Fibroblast of skin of abdomen (primary cell): ENCODE measurements around the gene CCDC187.

Source experiments
- DNase-seq: peaks from one replicate; pipeline ENCODE4 v3.0.0-alpha.2; 2013

Gene CCDC187

DNA sequence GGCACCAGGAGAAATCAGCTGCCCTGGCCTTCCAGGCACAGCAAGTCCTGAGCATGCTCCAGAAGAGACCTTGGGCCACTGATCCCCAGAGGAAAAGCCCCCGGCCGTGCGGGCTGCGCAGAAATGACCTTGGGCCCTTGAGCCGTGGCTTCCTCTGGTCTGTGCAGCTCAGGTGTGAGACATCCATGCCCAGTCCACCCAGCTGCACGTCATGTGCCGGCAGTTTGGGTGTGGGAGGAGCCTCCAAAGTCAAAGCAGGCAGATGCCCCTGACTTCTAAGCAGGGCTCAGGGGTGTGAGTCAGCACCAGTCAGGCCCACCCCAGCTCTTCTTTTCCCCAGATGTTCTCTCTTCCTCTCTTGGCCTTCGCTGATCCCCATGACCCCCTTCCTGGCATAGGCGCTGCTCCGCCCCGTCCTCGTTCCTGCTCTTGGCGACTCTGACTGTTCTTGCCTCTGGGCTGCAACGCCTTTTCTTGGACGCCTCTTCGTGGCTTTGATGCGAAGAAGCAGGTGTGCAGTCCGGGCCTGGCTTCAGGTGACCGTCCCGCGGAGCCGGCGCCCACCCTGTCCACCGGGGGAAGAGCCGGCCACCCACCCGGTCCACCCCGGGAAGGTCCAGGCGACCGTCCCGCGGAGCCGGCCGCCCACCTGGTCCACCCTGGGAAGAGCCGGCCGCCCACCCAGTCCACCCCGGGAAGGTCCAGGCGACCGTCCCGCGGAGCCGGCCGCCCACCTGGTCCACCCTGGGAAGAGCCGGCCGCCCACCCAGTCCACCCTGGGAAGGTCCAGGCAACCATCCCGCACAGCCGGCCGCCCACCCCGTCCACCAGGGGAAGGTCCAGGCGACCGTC lies 52.4 kb downstream of the CCDC187 start:
- DNase-seq: no peak

DNA sequence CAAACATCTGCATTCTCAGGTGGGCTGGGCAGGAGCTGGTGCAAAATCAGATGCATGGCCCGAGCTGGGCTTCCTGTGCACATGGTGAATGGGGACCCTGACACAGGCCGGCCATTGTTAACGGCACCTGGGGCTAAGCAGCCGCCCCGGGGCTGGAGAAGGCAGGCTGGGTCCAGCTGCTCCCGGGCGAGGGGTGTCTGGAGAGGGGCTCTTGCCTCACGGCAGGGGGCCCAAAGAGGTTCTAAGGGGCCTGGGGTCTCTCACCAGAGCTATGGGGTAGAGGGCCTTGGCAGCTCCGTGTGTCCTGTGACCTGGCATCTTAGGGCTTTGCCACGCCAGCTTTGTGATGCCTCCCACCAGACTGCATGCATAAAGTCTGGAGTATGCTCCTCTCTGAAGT lies 53.2 kb downstream of the CCDC187 start:
- no peak for DNase-seq

DNA sequence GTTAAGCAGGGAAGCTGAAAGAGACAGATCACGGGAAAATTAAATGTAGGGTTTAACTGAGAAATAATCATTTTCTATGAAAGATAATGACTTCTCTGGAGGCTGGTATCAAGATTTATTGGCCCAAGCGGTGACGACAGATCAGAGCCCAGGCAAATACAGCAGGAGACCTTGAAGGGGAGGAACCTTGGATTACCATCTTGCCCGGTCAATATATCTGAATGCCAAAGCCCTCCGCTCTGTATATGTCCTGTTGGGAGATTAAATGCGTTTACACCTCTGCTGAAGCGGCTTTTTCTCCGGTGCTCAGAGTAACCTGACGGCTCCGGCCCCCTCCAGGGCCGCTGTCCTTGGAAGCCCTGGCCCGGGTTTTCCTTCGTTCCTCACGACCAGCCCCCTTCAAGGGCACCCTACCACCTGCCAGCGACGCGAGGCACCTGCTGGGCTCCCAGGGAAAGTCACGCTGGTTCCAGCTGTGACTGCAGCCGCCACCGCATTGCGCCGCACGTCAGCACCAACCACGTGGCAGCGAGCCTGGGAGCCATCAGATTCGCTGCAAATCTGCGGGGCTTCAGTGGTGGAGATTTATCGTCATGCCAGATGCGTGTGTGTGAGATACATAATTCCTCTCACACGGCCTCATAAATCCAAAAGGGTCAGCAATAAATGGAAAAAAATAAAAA lies 53.9 kb downstream of the CCDC187 start:
- DNase-seq: no peak

DNA sequence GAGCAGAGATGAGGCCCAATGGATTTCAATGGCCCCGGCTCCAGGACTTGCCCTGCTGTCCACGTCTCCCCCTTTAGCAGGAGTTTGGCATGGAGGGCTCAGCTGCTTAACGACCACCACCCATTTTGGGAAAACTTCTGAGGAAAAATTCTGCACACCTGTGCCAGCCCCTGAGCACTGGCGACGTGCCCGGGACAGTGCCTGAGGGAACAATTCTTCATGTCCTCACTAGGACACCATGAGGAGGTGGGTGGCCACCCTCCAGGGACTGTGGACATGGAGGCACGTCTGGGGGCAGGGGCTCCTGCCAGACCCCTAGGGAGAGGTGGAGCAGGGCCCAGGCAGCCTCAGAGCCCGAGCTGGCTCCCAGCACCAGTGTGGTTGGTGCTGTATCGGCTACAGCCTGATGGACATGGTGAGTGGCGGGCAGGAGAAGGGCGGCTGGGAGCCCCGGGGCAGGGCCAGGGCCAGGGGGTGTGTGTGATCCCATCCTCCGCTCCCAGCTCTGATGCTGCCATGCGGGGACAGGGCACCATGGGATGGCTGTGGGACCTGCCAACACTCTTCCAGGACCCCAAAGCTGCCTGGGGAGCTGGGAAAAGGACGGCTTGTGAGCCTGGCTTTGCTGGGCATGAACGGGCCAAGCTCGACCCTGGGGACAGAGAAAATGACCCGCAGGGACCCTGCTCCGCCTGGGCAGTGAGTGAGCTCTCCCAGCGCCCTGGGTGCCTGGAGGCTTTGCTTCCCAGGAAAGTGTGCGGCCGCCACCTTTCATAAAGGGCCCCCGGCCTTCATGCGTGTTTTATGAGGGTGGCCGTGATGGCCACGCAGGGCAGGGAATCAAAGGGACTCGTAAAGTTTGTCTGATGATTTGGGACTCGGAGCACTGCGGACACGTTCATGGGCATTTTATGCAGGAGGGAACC lies 54.7 kb downstream of the CCDC187 start:
- no peak for DNase-seq

DNA sequence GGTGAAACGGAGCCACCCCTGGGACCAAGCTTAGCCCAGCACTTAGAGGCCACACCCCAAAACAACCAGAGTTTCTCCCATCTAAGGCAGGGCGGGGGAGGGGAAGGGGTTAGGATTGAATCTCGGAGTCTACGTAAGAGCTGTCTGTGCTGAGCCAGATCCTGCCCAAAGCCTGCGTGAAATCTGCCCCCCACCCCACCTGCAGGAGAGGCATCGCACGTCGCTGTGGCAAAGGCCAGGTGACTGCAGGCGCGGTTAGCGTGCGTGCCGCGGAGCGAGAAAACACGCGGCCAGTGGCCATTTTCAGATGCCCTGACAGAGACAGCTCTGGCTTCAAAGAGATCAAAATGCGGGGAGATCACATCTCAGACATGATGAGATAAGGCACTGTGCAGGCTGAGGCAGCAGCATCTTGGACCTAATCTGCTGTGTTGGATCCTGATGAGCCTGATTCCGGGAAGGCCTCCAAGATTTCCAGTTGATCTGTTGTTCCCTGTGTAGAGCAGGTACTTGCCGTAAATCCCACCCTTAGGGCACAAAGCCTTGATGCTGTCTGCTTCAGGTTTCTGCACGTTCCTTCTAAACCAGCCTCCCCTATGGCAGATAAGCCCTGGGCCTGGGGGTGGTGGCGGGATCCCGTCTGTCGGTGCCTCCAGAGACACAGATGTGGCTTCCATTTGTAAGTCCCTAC lies 55.8 kb downstream of the CCDC187 start:
- DNase-seq: no peak

DNA sequence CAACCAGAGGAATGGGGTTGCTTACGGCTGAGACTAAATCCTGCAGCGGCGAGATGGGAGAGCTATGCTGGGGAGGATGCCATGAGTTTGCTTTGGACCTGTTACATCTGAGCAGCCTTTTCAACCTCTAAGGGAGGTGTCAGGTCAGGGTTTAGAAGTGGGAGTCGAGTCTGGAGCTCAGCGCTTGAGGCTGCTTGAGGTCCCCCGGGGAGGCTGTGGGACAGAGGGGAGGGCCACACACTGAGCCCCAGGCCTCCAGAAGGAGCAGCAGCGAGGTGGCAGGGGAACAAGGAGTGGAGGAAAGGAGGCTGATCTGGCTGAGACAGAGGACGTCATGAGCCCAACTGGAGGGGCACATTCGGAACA lies 56.4 kb downstream of the CCDC187 start:
- no peak for DNase-seq

DNA sequence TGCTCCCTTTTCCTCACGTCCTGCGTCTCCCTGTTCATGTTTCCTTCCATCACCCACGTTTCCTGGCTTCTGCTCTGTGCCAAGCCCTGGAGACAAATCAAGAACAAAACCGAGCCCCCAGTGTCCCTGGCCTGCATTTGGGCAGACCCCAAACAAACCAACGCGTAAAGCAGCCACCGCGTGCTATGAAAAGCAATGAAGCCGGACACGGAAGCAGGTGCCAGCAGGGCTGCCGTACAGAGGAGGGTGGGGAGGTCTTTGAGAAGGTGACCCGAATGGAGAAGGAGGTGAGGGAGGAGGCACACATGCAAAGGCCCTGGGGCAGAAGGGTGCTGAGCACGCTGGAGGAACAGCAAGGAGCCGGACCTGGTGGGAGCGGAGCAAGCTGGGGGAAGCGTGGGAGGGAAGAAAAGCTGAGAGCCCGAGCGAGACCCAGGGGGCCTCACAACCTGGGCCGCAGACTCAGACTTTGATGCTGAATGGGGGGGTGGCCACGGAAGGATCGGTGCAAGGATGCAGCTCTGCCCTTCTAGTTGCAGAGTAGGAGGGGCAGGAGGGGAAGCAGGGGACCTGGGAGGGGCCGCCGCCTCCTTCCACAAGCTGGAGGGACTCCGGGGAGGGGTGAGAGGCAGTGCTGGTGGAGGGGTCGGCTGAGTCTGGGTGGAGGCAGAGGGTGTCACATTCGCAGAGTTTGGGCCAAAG lies 56.9 kb downstream of the CCDC187 start:
- DNase-seq: no peak

DNA sequence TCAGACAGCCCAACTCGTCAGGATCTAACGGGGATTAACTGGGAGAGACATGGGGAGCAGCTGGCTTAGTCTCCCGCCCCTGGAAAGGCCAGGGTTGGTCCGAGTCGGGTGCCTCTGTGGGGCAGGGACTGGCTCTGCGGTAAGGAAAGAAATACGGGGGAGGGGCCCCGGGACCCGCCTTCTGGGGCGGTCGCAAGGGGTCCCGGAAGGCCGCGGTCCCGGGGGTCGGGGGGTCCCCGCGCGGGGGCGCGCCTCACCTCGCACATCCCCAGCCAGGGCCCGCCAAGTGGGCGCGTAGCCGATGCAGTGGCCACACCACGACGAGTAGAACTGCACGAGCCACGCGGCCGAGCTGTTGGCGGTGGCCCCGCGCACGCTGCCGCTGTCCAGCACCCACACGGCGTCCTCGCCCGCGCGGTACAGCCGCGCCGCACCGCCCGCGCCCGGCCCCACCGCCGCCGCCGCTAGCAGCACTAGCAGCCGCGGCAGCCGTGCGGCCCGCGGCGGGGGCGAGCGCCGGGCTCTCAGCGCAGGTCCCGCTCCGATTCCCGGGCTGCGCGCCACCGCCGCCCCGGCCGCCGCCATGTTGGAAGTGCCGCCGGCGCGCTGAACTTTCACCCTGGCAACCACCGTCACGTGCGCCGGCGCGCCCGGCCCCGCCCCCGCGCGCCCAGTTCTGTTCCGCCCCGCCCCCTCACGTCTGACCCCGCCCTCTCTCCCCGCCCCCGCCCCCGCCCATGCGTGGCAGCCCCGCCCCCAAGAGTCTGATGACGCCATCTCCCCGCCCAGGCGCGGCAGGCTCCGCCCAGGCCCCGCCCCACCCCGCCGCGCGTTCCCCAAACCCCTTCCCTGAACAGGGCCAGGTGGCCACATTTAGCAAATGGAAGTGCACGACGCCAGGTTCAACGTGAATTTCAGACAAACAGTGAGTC lies 58.4 kb downstream of the CCDC187 start, which contains the start of gene QSOX2:
Gene QSOX2 (minus strand): TSS at position 594 of the 932 bp plus-strand sequence. CDS start 9 bp downstream, at position 585.
- peak; percentile 77 for DNase-seq

DNA sequence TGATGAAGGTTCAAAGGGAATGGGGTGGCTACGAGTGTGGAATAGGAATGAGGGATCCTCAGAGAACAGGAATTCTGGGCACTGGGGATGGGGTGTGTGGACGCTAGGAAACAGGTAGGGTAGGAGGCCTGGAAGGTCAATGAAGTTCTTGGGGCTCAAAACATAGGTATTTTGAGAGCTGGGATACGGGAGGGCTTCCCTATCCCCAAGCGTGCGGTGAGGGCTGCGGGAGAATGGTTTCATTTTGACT lies 59.0 kb downstream of the CCDC187 start:
- no peak for DNase-seq

DNA sequence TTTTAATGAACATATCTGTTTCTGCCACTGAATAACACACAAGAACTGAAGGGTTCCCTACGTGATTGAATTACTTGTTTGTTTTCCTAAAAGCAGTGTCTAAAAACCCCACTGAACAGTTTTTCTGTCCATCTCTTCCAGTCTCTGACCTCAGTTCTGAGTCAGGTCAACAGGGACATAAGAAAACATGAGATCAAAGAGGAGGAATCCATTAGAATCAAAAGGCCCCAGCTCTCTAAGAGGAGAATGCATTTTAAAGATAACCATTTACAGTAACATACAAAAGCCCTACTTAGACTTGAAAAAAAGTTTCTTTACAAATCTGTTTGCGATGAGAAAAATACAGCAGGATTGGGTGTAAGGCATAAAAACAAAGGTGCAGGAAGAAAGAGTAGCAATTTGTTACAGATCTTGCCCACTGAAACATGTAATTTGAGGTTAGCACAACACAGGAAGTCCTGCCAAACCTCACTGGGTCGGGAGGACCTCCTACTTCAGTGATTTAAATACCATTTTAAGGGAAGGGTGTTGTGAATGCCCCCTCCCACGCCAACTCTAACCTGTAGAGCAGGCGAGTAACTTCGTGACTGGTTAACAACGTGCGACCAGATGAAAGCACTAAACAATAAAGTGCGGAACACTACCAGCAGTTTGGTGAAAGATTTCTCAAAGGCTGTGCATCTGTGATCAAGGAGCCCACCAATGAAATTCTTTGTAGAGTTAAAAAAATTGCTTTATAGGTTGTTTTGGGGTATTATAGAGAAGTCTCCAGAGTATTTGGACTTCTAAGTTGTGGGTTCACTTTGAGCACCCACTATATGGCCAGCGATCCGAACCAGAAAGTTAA lies 59.5 kb downstream of the CCDC187 start:
- DNase-seq: no peak

DNA sequence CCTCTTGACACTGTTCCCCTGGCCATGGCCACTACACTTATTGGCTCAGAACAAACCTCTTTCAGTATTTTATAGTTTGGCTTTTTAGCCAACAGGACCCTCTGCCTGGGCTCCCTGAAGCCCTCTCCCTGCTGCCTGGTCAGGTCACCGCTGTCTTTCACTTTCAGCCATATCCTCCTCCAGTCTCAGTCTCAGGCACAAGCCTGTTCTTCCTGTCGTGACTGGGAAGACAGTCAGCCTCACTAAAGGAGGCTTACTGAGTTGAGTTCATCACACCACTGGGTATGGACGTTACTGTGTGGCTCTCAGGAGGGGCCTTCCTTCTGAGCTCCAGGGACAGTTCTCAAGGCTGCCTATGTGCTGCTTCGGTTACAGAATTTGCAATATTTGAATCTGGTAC lies 60.3 kb downstream of the CCDC187 start:
- no peak for DNase-seq

DNA sequence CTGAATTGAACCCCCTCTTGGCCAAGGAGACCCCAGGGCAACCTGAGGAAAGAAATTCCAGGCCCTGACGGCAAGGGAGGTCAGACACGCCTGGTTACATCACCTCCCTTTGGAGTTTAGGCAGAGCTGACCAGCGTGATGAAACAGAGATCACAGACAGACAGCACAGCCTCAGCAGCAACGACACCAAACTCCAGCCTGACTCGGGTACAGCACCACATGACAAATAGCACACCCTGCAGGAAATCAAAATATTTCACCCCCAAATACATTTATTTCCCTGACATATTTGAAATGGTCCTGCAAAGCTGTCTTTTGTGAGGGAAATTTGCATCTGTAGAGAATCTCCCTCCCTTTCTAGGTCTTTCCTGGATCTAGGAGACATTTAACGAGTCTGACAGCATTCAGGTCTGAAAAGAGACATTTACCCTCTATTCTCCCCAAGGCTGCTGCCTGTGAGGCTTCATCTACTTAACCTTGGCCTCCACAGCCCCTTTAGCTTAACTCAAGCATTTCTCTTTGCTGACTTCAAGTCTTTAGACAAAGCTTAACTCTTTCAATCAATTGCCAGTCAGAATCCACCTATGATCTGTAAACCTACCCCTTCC lies 60.9 kb downstream of the CCDC187 start:
- no peak for DNase-seq

DNA sequence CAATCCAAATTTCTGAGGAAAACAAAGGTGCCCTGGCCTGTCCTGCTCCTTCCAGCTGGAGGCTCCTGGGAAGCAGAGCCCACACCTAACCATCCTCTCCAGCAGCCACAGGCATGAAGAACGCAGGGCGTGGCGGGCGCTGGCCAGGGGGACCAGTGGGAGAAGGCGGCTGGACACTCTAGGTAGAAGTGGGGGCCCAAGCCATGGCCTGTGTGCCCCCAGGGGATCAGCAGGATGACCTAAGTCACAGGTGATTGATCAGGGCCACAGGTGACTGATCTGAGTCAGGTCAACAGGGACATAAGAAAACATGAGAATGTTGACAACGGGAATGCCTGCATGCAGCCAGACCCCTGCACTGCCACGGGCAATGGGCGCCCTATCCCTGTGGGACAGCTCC lies 61.6 kb downstream of the CCDC187 start:
- no peak for DNase-seq

DNA sequence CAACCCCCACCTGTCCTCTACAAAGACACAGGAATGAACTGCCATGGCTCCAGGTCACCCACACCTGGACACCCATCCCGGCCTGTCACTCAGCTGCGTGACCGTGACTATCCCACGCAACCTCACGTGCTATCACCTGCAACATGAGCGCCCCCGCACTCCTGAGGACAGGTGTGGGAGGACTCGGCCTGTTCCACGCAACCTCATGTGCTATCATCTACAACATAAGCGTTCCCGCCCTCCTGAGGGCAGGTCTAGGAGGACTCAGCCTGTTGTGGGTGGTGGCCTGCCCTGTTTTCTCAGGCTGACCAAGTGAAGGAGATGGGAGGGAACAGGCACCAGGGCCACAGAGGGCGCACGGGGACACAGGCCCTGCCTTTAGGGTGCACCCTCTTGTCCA lies 62.4 kb downstream of the CCDC187 start:
- DNase-seq: no peak

DNA sequence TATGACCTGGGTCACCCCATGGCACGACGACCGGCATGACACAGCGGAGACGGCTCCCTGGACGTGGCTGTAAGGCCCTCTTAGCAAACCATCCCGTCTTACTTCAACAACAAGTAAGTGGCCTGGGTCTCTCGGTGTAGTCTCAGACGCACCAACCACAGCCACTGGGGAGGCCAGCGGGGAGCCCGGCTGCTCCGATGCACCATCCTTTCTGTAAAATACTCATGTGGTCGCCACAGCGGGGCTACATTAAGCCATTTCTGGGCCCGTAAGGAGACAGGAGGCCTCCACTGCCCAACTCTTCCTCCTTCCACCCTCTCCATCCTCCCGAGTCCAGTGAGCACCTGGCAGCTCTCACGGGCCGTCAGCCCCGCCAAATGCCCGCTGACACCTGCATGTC lies 63.0 kb downstream of the CCDC187 start:
- DNase-seq: no peak

DNA sequence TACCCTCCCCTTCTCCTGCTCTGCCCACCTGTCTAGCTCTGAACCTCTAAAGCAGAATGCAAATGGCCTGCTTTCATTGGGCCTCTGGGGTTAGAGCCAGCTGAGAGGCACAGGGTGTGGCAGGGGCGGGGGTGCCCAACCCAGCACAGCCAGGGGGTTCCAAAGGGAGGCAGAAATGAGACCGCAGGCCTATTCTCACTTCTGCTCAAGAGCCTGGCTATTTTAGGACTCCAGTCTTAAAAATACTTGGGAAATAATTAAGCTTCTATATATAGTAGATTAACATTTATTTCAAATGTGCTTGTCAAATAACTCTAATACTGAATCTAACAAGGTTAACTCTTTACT lies 63.9 kb downstream of the CCDC187 start:
- DNase-seq: no peak

DNA sequence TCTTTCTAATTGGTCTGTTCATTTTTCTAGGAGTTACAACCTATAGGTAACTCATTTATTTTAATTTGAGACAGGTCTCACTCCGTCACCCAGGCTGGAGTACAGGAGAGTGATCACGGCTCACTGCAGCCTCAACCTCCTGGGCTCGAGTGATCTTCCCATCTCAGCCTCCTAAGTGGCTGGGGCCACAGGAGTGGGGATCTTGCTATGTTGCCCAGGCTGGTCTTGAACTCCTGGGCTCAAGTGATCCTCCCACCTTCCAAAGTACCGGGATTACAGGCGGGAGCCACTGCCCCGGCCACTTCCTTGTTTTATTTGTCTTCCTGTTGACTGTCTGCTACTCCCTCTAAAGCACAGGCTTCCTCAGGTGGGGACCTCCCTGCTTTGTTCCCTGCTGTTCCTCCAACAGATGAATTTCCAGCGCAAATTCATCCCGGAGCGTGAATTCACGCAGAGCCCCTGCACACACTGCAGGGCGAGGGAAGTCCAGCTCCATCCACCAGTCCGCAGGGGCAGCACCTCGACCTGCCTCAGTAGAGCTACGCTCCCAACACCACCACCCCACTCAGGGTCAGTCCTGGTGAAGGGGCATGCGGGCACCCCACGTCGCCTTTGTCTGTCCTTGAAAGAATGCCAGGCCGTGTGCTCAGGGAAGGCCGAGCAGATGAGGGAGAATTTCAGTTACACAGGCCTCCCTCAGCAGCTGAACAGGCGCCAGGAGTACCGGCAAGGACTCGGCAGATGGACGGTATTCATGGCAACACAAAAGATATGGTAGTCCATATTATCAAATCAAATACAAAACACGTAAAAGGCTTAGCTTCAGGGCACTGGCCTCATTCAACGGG lies 64.5 kb downstream of the CCDC187 start:
- DNase-seq: no peak

DNA sequence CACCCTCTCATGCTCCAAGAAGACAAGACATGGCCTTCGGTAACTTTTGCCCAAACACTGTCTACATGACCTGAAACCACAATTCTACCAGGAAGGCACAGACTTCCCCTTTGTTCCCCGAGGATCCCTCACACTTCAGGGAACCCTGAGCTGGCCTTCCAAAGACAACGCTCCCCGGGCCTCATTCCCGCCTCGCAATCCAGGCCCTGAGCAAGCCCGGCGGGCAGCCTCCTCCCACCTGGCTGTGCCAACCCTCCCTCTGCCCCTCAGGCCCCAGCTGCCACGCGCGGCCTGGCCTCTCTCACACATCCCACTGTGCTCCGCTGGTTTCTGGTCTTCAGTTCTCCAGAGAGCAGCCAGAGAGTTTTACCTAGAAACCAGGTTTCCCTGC lies 65.6 kb downstream of the CCDC187 start:
- DNase-seq: no peak
